ENCODE results near the gene CCPG1. TPM values are rescaled to one million over a fixed set of nuclear protein-coding genes. Genes with fewer than 3 reads are reported as not detected.
A peak's percentile ranks its signal among the peaks of the same experiment; 100 is the strongest.
"Not testable (repeated sequence)": the region's sequence is repeated elsewhere in the genome, so short reads cannot be mapped to it uniquely, and the experiment has no call there.

The CCPG1 gene
- total RNA-seq, 1 donor from 2014 or later = 102 TPM

DNA sequence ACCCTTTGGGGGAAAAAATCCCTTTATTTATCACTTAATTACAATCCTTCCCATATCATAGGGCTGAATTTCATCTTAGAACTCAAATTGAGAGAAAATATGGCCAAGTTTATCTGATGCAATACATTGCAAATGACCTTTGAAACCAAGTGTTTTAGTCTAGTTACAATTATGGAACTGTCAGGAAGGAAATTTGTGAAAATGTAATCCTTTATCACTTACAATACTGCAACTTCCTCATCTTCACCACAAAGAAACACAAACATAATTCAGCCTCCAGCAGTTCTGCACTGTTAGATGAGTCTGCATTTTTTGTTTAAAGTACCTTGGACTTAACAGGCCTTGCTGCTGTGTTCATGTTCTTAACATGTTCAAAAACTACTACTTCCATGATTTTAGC is 4.6 kb downstream of the CCPG1 start:
- peak; percentile 39 for DNase-seq (ENCODE audit: low read depth)
- FAIRE-seq = no peak
- H3K27me3 ChIP-seq (ENCODE audit: control insufficient read depth, insufficient read depth, low read length) = no peaks in the 10 kb centered on the region
- H3K36me3 ChIP-seq (ENCODE audit: control insufficient read depth, insufficient read depth, low read length) = no peaks in the 10 kb centered on the region
- H3K4me3 ChIP-seq (ENCODE audit: low read depth, low read length) = no peak overlapping the region
- TF ChIP-seq, protein P1, sequence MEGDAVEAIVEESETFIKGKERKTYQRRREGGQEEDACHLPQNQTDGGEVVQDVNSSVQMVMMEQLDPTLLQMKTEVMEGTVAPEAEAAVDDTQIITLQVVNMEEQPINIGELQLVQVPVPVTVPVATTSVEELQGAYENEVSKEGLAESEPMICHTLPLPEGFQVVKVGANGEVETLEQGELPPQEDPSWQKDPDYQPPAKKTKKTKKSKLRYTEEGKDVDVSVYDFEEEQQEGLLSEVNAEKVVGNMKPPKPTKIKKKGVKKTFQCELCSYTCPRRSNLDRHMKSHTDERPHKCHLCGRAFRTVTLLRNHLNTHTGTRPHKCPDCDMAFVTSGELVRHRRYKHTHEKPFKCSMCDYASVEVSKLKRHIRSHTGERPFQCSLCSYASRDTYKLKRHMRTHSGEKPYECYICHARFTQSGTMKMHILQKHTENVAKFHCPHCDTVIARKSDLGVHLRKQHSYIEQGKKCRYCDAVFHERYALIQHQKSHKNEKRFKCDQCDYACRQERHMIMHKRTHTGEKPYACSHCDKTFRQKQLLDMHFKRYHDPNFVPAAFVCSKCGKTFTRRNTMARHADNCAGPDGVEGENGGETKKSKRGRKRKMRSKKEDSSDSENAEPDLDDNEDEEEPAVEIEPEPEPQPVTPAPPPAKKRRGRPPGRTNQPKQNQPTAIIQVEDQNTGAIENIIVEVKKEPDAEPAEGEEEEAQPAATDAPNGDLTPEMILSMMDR (IDR thresholded peaks at IDR 0.05; ENCODE audit: insufficient read depth, low read length, severe bottlenecking) = no peak

DNA sequence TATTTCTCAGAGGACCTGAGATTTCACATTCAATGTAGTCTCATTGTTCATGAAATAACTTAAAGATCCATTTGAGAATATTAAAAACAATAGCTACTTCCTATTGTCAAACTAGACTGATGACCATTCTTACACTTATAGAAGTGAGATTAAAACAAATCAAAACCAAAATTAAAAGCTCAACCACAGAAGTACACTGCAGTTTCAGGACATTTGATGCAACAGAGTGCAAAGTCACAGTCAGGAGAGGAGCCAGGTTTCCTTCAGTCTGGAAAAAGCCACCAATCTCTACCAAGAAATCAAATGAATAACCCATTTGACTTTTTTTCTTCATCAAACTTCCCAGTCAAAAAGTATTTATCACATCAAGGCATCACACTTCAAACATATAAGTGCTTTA is 5.5 kb downstream of the CCPG1 start:
- FAIRE-seq = no peak
- Histone ChIP-seq H3K27me3 (ENCODE audit: control insufficient read depth, insufficient read depth, low read length) (no peaks in the 10 kb centered on the region), H3K36me3 (ENCODE audit: control insufficient read depth, insufficient read depth, low read length) (no peaks in the 10 kb centered on the region), H3K4me3 (ENCODE audit: low read depth, low read length) (no peak overlapping the region)
- DNase-seq (ENCODE audit: low read depth) = no peak
- TF ChIP-seq, protein P1 (IDR thresholded peaks at IDR 0.05; ENCODE audit: insufficient read depth, low read length, severe bottlenecking) = no peak

DNA sequence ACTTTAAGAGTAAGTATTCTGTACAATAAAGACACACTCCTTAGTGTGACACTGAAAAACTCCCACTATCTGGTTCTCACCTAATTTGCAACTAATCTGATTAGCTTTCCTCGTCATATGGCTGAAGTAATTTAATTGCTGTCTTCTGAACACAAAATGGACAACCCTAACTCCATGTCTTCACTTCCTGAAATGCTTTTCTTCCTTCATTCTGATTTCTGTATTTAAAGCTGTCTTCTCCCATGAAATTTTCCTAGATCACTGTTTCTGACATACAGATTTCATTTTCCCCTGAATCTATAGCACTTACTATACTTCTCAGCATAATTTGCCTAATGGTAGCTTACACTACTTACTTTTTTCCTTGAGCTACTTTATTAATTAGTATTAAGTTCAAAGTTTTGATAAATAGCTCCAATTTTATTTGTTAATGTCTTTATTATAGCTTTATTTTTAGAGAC is 6.3 kb downstream of the CCPG1 start:
- no peak for DNase-seq (ENCODE audit: low read depth)
- no peak for FAIRE-seq
- TF ChIP-seq, protein P1 (IDR thresholded peaks at IDR 0.05; ENCODE audit: insufficient read depth, low read length, severe bottlenecking) = no peak

DNA sequence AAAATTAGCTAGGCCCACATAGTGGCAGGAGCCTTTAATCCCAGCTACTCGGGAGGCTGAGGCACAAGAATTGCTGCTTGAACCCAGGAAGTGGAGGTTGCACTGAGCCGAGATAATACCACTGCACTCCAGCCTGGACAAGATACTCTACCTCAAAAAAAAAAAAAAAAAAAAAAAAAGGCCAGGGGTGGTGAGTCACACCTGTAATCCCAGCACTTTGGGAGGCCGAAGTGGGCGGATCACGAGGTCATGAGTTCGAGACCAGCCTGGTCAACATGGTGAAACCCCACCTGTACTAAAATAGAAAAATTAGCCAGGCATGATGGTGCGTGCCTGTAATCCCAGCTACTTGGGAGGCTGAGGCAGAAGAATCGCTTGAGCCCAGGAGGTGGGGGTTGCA is 8.1 kb downstream of the CCPG1 start:
- H3K36me3 ChIP-seq (ENCODE audit: control insufficient read depth, insufficient read depth, low read length); H3K4me3 ChIP-seq (ENCODE audit: low read depth, low read length); H3K27me3 ChIP-seq (ENCODE audit: control insufficient read depth, insufficient read depth, low read length); FAIRE-seq; DNase-seq (ENCODE audit: low read depth): not testable (repeated sequence)

More for the DNA sequence above, 6.3 kb downstream of the CCPG1 start:
- Histone ChIP-seq H3K4me3 (ENCODE audit: low read depth, low read length) (no peak overlapping the region), H3K36me3 (ENCODE audit: control insufficient read depth, insufficient read depth, low read length) (peaks cover 1% of the 10 kb centered on the region), H3K27me3 (ENCODE audit: control insufficient read depth, insufficient read depth, low read length) (no peaks in the 10 kb centered on the region)

DNA sequence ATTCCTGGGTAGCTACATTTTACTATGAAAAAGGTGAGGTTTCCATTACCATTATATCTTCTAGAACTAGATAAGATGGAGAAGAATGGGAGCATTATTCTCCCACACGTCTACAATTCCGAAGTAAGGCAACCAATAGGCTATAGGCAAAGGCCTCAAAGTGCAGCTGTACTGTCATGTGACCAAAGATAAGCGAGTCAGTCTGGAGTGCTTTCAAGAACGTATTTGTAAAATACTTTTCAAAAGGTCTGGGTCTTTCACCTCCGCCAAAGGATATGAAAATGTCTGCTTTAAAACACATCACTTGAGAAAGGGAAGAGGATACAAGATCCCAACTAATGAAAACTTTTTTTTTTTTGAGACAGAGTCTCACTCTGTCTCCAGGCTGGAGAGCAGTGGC is 9.9 kb downstream of the CCPG1 start:
- Histone ChIP-seq H3K27me3 (ENCODE audit: control insufficient read depth, insufficient read depth, low read length) (no peaks in the 10 kb centered on the region), H3K4me3 (ENCODE audit: low read depth, low read length) (no peak overlapping the region), H3K36me3 (ENCODE audit: control insufficient read depth, insufficient read depth, low read length) (peaks cover 1% of the 10 kb centered on the region)
- no peak for FAIRE-seq
- TF ChIP-seq, protein P1 (IDR thresholded peaks at IDR 0.05; ENCODE audit: insufficient read depth, low read length, severe bottlenecking) = no peak
- DNase-seq (ENCODE audit: low read depth) = no peak

DNA sequence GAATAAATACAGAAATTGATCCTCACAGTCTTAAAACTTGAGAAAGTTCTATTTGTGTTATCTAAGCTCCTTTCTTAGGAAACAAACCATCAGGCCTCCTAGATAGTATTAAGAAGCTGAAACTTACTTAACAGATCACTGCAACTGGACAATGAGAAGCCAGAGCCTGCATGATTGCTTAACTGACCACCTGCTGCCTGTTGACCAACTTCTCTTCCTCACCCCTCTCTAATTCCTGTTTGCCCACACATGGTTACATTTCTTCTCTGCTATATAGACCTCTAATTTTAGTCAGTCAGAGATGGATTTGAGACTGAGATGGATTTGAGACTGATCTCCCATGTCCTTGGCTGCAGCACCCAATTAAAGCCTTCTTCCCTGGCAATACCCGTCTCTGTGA is 13.5 kb downstream of the CCPG1 start:
- FAIRE-seq = no peak
- Histone ChIP-seq H3K36me3 (ENCODE audit: control insufficient read depth, insufficient read depth, low read length) (peaks cover 1% of the 10 kb centered on the region), H3K4me3 (ENCODE audit: low read depth, low read length) (no peak overlapping the region), H3K27me3 (ENCODE audit: control insufficient read depth, insufficient read depth, low read length) (no peaks in the 10 kb centered on the region)
- TF ChIP-seq, protein P1 (IDR thresholded peaks at IDR 0.05; ENCODE audit: insufficient read depth, low read length, severe bottlenecking) = no peak
- no peak for DNase-seq (ENCODE audit: low read depth)

Data from bronchial epithelial cell (primary cell).